GM19324 (cell line): ENCODE data around the gene POTEB.
"Not testable (repeated sequence)": the region's sequence is repeated elsewhere in the genome, so short reads cannot be mapped to it uniquely, and the experiment has no call there.

Source experiments
- ATAC-seq: cut with Tn5 transposase; IDR thresholded peaks from one replicate; pipeline ENCODE4 v1.9.1; 2021; ENCODE audit warnings: mild to moderate bottlenecking, moderate library complexity; ENCODE audit not compliant: unreplicated experiment, low FRiP score

POTEB gene

DNA sequence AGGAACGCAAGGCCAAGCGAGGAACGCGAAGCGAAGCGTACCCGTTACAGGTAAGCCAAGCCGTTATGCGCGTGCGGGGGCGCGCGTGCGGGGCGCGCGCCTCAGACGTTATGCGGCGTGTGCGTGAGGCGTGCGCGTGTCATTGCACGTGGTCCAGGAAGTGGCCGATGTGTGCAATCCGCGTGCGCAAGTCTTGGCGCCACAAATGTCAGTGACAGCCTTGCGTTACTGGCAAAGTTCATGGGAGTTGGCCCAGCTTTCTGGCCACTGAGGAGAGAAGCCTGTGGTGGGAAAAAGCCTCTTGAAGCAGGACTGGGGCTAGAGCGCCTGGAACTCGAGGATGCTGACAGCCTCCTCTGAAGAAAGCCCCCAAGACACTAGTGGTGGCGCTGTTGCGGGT lies at the start of gene POTEB:
Gene POTEB (minus strand): TSS at position 101 of the 400 bp plus-strand sequence. CDS start 489 bp downstream, outside the sequence.
- not testable (repeated sequence) for ATAC-seq

DNA sequence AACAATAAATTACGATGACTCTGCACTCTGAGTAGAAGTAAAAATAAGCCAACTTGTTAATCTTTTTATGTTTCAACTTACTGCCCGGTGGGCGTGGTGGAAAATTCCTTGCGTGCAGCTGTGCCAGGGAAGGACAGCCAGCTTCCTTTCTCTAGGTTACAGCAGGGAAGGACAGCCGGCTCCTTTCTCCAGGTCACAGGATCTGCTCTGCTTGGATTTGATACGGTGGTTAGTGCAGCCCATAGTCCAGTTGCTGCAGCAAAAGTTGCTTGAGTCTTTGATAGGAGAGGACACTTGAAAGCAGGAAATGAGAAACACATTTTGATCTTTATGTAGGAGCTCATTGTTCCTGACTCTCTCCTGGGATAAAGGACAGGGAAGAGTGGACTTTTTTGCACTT lies 13.4 kb upstream of the POTEB start:
- ATAC-seq: not testable (repeated sequence)

DNA sequence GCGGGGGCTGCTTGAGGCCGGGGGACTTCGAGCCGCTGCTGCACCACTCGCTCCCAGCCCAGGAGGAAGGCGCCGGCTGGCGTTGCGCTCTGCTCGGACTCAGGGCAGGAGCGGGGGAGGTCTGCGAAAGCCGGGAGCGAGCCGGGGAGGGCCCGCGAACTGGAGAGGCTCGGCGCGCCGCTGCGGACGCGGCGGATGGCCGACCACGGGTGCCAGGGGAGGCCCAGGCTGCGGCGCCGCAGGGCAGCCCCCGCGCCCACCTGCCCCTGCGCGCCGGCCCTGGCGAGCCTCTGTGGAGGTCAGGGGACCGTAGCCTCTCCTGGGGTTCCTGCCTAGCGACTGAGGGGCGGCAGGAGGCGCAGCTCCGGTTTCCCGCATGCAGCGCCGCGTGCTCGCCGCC lies 12.0 kb upstream of the POTEB start:
- ATAC-seq: not testable (repeated sequence)

DNA sequence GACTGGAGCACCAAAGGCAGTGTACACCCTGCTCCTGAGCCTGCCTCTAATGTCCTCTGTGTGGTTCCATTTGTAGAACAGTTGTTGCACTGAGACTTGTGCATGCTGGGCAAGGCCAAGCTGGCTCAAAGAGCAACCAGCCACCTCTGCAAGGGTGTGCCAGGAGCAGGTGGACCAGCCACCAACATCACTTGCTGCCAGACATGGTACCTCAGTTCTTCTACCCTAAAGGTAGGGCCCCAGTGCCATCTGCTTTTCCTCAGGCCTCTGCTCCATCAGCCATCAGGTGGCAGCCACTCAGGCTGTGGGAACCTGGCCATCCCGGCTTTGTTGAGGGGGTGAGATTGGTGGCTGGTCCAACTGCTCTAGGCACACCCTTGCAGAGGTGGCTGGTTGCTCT lies 38.7 kb downstream of the POTEB start:
- ATAC-seq: not testable (repeated sequence)
